KG1 (cell line): ENCODE measurements around the gene MCF2L.
"Not testable (repeated sequence)": the region's sequence is repeated elsewhere in the genome, so short reads cannot be mapped to it uniquely, and the experiment has no call there.

Experiments used
- DNase-seq: peaks from one replicate; lab custom pipeline; 2025; lab: John Stamatoyannopoulos, UW

The MCF2L gene

GRCh38 chr13:113065406-113066141 lies 96.6 kb downstream of the MCF2L start:
- no peak for DNase-seq

- no peak for DNase-seq
Observed at GRCh38 chr13:113066142-113066455, 97.1 kb downstream of the MCF2L start.

- DNase-seq, result no peak
Observed at GRCh38 chr13:113066746-113067145, 97.7 kb downstream of the MCF2L start.

- no peak for DNase-seq
Observed at GRCh38 chr13:113069861-113070805, 101.1 kb downstream of the MCF2L start.

- DNase-seq, result no peak
Observed at GRCh38 chr13:113070855-113071254, 101.8 kb downstream of the MCF2L start.

GRCh38 chr13:113072376-113072775 lies 103.4 kb downstream of the MCF2L start:
- DNase-seq, result no peak

- no peak for DNase-seq
Observed at GRCh38 chr13:113073942-113074341, 104.9 kb downstream of the MCF2L start.

- DNase-seq, result no peak
Observed at GRCh38 chr13:113074401-113074800, 105.4 kb downstream of the MCF2L start.

GRCh38 chr13:113074876-113075275 lies 105.9 kb downstream of the MCF2L start:
- DNase-seq, result no peak

- DNase-seq, result no peak
Observed at GRCh38 chr13:113075711-113076110, 106.7 kb downstream of the MCF2L start.

GRCh38 chr13:113076681-113077401 lies 107.8 kb downstream of the MCF2L start:
- no peak for DNase-seq

- no peak for DNase-seq
Observed at GRCh38 chr13:113077566-113077952, 108.5 kb downstream of the MCF2L start.

GRCh38 chr13:113077953-113078901 lies 109.2 kb downstream of the MCF2L start:
- DNase-seq, result no peak

- DNase-seq, result no peak
Observed at GRCh38 chr13:113078902-113079780, 110.1 kb downstream of the MCF2L start.

GRCh38 chr13:113079781-113080080 lies 110.7 kb downstream of the MCF2L start:
- DNase-seq, result not testable (repeated sequence)

GRCh38 chr13:113080361-113080831 lies 111.4 kb downstream of the MCF2L start:
- no peak for DNase-seq

GRCh38 chr13:113080901-113081521 lies 112.0 kb downstream of the MCF2L start:
- no peak for DNase-seq

- no peak for DNase-seq
Observed at GRCh38 chr13:113082198-113083021, 113.4 kb downstream of the MCF2L start.

GRCh38 chr13:113083022-113083373 lies 114.0 kb downstream of the MCF2L start:
- no peak for DNase-seq
